Measurements from ENCODE around the gene C1QA.
"Not testable (repeated sequence)": the region's sequence is repeated elsewhere in the genome, so short reads cannot be mapped to it uniquely, and the experiment has no call there.

The C1QA gene

DNA sequence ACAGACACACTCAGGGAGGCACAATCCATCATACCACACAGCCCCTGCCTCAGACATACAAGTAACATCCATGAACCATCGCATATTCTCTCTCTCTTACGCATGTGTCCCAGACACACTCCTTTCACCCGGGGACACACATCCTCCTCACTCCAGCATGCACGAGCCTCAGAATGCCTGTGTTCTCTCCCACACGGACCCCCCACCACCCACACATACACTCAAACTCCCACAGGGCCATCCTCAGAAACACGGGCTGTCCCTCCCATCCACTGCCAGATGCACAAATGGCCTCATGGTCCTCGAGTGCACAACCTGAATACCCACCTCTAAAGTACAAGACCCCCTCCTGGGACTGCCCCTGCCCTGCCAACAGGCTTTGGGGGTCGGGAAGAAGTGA is 4.8 kb downstream of the C1QA start:
- DNase-seq (ENCODE audit: low read depth) = no peak

GRCh38 chr1:22641906-22642636 is 5.6 kb downstream of the C1QA start:
- peak; percentile 17 for DNase-seq (ENCODE audit: low read depth)

GRCh38 chr1:22643381-22643780 is 7.0 kb downstream of the C1QA start, which contains the start of gene C1QC:
C1QC (plus strand) TSS chr1:22643633; CDS start chr1:22644024, 391 bp downstream.
- DNase-seq (ENCODE audit: low read depth) = no peak

DNA sequence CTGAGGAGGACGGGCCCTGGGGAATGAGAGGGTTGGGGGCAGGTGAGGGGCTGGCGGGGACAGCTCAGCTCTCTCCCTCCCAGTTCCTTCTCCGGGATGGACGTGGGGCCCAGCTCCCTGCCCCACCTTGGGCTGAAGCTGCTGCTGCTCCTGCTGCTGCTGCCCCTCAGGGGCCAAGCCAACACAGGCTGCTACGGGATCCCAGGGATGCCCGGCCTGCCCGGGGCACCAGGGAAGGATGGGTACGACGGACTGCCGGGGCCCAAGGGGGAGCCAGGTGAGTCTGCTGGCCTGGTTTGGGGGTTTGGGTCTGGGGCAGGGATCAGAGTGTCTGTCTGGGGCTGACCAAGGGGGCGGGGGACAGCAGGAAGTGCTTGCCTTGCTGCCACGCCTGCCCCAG is 7.5 kb downstream of the C1QA start:
- no peak for DNase-seq (ENCODE audit: low read depth)

- no peak for DNase-seq (ENCODE audit: low read depth)
Measured at GRCh38 chr1:22645931-22646330, 9.5 kb downstream of the C1QA start.

DNA sequence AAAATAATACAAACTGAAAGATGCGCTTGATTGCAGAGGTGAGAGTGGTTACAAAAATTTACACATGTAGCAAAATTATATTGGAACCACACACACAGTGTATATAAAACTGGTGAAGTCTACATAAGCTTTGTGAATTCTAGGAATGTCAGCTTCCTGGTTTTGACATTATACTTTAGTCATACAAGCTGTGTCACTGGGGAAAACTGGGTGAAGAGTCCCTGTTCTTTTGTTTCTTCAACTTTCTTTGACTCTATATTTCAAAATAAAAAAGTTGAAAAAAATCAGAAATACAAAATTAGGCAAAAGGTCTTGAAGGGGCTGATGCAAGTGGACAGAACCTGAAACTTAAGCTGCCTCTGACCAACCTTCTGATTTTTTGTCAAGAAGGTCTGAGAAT is 10.0 kb downstream of the C1QA start:
- DNase-seq (ENCODE audit: low read depth) = no peak

- DNase-seq (ENCODE audit: low read depth) = no peak
Measured at GRCh38 chr1:22650089-22650693, 13.8 kb downstream of the C1QA start.

- DNase-seq (ENCODE audit: low read depth) = no peak
Measured at GRCh38 chr1:22651941-22652856, 15.8 kb downstream of the C1QA start.

- no peak for DNase-seq (ENCODE audit: low read depth)
Measured at GRCh38 chr1:22652881-22653316, 16.5 kb downstream of the C1QA start, which contains the start of gene C1QB. C1QB (plus strand) TSS chr1:22653236; CDS start chr1:22659463, 6,227 bp downstream.

GRCh38 chr1:22654692-22655091 is 18.3 kb downstream of the C1QA start:
- no peak for DNase-seq (ENCODE audit: low read depth)

GRCh38 chr1:22658385-22659163 is 22.1 kb downstream of the C1QA start:
- no peak for DNase-seq (ENCODE audit: low read depth)

- no peak for DNase-seq (ENCODE audit: low read depth)
Measured at GRCh38 chr1:22660716-22661241, 24.4 kb downstream of the C1QA start.

DNA sequence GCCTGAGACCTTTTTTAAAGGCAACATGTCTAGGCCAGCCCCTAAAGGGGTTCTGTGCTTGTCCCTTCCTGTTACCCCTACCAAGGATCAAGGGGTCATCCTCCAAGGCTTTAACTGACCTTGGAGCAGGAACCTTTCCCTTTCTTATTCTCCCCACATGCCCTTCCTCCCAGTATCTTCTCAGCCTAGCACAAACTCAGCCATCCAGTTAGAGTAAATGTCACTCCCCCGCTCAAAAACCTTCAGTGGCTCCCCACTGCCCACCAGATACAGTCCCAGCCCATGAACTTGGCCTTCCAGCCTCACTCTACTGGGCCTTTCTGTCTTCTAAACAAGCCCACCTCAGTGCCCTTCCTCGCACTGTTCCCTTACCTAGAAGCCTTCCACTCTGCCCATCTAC is 25.5 kb downstream of the C1QA start:
- DNase-seq (ENCODE audit: low read depth) = no peak

- no peak for DNase-seq (ENCODE audit: low read depth)
Measured at GRCh38 chr1:22662318-22662717, 25.9 kb downstream of the C1QA start.

DNA sequence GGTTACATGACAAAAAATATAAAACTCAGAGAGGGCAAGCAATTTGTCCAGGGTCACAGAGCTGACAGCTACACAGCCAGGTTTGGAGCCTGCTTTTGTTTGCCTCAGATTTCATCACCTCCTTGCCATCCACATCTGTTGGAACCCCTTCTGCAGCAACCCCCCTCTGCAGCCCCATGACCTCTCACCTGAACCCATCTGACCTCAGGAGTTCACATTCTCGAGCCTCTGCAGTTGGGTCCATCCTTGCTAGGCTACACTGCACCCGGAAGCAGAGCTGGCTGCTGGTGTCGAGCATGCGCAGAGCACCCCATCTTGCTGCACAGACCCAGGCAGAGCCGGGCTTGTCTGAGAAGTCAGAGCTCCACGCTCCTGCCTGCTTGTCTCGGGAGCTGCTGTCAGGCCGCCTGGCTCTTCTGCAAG is 26.6 kb downstream of the C1QA start:
- DNase-seq (ENCODE audit: low read depth) = no peak

DNA sequence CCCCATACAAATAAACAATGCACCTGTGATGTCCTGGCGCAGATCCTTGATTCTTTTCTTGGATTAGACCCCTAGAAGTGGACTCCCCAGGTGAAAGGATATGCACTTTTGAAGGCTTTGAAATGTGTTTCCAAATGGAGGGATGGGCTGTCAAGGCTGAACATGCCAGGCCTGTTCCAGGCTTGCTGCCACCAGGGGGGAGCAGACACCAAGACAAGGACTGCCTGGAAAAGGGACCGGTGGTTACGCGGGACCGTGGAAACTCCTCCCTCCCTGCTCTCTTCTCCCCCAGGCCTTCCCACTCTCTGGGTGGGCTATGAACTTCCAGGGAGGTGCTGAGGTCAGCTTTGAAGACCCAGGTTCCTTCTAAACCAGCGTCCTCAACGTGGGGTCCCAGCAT is 29.3 kb downstream of the C1QA start:
- no peak for DNase-seq (ENCODE audit: low read depth)

DNA sequence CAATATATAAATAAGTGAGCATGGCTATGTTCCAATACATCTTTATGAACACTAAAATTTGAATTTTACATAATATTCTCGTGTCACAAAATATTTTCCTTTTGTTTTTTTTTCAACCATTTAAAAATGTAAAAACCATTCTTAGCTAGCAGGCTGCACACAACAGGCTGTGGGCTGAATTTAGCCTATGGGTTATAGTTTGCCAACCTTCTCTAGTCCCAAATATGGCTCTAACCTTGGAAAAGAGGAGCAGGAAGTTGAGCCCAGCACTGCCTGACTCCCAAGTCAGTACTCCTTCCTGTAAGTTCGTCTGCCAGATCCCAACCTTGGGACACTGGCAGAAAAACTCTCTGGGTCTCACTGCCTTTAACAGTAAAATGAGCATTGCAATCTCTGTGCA is 30.0 kb downstream of the C1QA start:
- no peak for DNase-seq (ENCODE audit: low read depth)

DNA sequence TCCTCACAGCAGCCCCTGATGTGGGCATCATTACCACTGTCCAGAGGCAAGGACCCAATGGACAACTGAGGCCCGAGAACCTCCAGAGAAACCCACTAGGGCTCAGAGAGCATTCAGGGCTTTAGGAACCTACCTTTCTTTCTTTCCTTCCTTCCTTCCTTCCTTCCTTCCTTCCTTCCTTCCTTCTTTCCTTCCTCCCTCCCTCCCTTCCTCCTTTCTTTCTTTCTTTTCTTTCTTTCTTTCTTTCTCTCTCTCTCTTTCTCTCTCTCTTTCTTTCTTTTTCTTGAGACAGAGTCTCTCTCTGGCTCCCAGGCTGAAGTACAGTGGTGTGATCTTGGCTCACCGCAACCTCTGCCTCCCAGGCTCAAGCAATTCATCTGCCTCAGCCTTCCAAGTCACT is 32.4 kb downstream of the C1QA start:
- not testable (repeated sequence) for DNase-seq (ENCODE audit: low read depth)

DNA sequence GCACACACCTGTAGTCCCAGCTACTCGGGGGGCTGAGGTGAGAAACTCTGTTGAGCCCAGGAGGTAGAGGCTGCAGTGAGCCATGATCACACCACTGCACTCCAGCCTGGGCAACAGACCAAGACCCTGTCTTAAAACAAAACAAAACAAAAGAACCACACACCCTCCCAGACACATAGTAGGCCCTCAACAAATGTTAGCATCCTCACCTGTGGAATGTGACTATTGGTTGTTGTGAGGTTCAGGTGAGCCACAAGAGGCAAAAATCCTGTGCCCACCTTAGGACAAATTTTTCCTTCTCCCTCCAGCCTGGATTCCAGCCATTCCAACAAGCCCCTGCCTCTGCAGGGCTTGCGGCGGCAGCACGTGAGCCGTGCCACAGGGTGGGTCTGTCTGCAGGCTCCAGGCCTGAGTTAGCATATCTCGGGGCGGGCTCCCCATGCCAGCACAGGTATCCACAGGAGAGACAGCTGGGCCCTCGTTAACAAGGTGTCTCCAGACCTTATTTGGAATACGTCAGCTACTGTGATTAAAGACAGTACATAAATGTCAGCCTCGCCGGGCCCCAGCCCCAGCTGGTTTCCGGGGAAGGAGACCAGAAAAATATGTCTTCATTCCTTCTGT is 34.0 kb downstream of the C1QA start:
- DNase-seq (ENCODE audit: low read depth) = no peak

DNA sequence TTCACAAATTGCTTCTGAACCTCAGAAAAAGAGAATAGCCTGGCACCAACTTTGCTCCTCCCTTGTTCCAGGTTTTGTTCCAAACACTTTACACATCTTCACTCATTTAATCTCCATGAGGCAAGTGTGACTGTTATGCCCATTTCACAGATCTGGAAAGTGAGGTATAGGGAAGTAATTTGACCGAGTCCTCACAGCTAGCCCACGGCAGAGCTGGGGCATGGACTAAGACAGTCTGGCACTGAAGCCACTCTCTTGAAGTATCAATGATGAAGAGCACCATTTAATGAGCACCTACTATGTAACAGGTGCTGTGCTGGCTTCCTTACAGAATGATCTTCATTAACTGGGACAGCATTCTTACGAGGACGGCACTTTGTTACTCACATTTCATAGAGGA is 35.6 kb downstream of the C1QA start:
- DNase-seq (ENCODE audit: low read depth) = no peak
